Muscle of back (tissue), 11 donors: ENCODE results near the gene SNTG2. TPM values are rescaled to one million over a fixed set of nuclear protein-coding genes. Genes with fewer than 3 reads are reported as not detected.

Experiments
- DNase-seq, 3 donors: peaks; one replicate each; pipeline versions ENCODE4 v3.0.0 to v3.0.0-alpha.2; 2013
- polyA plus RNA-seq, 10 donors: library from polyadenylated mRNA; unstranded; fragments of 120-200 nt; gene quantifications; one replicate each; pipeline ENCODE4 v1.2.1, GENCODE V29; 2013; ENCODE audit not compliant: insufficient read length in 10 of 10

The SNTG2 gene
- polyA plus RNA-seq, 10 donors = 0.16 to 0.62 (median 0.45) TPM; not detected in 2

DNA sequence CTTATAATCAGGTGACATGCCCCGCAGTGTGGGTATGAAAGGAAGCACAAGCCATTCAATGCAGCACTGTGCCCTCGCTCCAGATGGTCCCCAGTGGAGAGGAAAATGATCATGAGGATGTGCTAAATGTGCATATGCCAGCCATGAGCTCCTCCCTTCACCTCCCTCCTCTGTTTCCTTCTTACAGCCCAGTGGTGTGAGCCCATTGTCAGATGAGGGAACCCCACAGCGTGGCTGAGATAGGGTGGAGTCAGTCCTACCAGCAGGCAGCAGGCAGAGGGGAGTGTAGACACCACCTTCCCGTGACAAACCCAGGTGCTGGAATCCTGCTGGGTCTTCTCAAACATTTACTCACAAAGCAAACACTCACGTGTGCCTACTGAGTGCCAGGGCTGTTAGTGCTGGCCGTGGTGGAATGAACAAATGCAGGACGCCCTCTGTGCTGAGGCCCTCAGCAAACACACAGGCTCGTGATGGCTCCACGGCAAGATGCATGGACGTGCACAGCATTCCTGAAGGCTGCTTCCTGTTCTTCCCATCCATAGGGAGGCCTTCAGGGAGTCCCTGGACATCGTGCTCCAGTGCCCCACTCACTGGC is 280.9 kb downstream of the SNTG2 start:
- no peak for DNase-seq

DNA sequence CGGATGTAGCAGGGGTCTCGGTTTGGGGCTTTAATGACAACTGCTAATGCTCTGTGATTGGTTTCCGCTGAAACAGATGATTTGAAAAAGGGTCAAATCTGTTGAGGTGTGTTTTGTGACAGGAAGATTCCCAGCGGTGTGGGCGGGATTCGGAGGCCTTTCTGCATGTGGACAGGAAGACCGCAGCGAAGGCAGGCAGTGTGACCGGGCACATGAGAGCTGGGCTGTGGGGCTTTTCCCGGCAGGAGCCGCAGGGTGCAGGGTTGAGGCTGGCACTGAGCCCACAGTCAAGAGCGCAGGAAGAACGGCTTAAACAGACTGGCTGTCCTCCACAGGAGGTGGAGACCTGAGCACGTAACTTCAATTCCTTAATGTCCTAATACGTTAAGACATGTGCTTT is 282.6 kb downstream of the SNTG2 start:
- no peak for DNase-seq

DNA sequence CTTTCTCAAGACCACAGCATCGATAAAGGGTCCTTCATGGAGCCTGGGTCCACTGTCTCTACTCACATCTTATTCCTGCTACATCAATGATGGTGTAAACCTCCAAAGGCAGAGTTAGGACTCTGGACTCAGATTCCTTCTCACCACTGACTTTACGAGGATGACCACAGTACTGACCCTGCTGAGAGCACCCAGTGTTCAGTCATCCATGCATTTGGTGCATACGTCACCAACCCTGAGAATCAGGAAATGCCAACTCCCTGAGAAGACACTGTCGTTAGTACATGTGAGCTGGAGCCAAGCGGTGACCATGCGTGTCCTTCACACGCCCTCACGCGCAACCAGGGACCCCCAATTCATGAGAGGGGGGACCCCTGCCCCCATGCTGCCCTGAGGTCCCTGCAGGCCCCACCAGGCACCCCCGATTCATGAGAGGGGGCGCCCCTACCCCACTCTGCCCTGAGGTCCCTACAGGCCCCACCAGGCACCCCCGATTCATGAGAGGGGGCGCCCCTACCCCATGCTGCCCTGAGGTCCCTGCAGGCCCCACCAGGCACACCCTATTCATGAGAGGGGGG is 284.2 kb downstream of the SNTG2 start:
- DNase-seq = no peak

DNA sequence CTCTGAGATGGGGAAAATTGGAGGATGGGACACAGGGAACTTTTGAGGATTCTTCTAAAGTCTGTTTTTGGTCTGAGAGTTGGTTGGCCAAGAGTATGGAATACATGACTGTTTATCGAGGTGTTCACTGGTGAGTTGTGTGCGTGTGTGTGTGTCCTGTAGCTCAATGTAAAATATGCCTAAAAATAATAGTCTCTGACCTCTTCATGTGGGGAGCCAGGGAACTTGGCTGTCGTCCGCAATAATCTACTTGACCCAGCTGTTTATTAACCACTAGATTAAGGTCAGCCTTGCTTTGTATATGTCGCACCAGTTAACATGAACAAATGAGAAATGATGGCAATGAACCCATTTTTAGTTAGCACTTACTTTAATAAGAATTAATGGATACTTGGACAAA is 285.2 kb downstream of the SNTG2 start:
- no peak for DNase-seq

DNA sequence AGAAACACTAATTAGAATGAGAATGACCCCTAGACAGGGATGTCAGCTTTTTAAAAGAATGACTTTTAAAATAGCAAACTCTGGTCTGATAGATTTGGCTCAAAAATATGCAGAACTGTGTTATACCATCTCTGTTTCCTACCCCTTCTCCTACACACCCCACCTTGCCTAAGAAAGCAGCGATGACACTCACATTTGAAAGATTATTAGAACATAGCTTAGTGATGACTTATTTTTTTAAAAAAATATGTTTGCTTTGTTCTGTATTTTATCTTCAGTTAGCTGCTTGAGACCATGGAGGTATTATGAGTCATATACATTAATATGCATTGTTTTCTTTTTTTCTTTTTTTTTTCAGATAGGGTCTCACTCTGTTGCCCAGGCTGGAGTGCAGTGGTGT is 286.0 kb downstream of the SNTG2 start:
- DNase-seq = no peak

DNA sequence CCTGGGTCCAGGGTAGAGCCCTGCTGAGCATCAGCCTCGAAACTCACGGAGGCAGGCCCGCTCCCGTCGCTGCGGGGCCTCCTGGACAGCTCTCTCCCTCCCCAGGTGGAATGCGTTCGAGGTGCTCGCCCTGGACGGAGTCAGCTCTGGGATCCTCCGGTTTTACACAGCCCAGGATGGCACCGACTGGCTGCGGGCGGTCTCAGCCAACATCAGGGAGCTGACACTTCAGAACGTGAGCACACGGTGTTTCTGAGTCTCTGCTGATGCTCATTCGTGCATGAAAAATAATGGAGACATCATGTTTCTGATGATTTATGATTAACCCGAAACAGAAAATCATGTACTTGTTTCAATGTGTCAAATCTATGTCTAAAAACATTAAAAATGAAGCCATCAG is 287.1 kb downstream of the SNTG2 start:
- DNase-seq = no peak

DNA sequence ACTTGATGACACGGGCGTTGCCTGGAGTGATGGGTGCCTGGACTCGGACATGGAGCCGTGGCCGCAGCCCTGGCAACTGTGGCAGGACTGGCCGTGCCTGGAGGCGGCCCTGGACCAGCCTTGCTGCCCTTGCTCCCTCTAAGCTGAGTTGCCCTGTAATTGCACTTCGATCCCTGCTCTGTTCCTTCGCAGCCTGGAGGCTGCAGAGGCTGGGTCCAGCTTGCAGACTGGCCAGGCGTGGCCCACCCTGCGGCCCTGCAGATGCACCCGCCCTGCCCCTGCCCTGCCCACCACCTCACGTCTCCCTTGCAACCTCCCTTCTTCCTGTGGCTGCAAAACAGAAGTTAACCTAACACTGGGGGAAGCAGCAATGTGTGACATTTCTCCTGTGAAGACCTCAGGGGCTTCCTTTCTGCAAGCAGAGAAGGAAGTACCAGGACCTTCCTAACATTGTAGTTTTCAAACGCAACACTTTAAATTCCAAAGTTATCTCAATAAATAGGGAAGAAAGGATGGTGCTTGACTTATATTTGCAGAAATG is 288.0 kb downstream of the SNTG2 start:
- DNase-seq = no peak

DNA sequence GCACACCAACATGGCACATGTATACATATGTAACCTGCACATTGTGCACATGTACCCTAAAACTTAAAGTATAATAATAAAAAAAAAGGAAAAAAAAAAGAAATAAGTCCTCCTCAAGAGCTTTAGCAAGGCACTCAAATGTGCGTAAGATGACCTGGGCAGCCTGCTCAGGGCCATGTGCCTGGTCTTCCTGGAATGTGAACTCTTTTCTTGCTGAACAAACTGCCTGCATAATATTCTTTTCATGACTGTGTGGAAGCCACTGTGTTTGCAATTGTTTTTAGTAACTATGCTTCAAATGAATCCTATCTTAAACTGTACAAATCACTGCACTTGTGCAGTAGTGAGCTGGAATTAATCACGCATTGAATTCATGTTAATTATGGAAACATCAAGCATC is 294.5 kb downstream of the SNTG2 start:
- no peak for DNase-seq

DNA sequence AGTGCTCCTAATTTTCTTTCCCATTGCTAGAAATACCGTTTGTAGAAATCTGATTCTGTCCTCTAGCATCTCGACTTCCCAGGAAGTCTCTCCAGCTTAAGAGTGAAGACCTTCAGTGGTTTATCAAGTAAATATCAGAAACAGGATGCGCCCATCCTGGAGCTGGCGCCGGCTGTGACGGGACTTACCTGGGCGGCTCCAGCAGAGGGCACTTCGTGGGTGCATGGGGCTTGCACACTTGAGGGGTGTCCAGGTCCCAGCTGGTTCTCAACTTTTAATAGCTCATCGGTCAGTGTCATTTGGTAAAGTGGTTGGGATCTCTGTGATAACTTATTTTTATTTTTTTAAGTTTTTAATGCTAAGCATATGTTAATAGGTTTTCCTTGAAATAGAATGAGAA is 295.6 kb downstream of the SNTG2 start:
- no peak for DNase-seq

DNA sequence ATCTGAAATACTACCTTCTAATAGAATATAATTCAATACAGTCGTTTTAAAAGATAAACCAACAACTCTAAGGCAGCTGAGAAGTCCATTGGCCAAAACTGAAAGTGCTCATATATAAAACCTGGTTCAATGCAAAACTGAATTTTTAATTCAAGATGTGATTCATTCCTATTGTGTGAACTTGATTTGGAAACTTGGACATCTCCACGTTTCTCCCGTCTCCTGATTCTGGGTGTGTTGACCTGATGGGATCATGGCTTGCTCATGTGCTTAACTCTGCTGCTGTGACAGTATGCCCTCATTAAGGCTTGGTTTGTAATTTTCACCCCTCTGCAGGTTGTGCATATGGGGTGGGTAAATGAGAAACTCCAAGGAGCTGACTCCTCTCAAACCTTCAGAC is 296.3 kb downstream of the SNTG2 start:
- no peak for DNase-seq

DNA sequence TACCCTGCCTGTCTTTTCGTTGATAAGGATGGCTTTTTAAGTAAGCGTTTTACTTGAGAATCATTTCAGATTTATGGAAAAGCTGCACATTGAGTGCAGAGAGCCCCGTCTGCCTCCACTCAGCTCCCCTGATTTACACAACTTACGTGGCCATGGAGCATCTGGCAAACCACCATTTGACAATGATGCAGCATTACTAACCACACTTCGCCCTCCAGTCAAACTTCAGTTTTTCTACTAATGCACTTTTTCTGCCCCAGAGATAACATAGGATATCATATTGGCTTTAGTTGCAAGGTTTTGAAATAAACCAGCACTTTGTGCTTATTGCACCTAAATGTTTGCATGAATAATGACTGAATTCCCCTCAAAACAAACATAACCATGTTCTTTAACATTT is 297.5 kb downstream of the SNTG2 start:
- DNase-seq = no peak

DNA sequence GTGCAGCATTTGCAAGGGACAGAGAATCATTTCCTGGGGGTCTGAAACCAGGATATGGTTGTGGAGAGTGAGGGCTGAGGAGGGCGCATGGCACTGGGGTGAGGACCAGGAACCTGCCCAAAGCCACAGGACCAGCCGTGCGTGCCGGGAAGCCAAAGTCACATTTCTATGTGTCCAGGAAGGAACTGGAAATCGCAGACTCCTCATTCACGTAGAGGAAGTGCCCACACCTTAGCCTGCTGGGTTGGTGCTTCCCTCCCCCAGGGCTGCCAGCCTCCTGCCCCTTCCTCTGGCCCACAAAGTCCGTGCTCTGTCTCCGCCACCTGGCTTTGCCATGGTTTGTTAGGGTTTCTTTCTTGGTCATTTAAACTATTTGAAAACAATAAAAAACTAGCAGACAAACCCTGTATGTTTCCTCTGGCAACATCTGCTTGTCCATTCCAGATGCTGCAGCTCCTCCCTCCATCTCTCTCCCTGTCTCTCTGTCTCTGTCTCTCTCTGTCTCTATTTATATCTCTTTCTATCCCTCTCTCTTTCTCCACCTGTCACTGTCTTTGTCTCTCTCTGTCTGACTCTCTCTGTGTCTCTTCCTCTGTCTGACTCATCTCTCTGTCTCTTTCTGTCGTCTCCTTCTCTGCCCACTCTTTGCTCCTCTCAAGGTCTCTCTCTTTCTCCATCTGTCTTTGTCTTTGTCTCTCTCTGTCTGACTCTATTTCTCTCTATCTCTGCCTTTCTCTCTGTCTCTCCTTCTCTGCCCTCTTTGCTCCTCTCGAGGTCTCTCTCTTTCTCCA is 299.4 kb downstream of the SNTG2 start:
- no peak for DNase-seq

DNA sequence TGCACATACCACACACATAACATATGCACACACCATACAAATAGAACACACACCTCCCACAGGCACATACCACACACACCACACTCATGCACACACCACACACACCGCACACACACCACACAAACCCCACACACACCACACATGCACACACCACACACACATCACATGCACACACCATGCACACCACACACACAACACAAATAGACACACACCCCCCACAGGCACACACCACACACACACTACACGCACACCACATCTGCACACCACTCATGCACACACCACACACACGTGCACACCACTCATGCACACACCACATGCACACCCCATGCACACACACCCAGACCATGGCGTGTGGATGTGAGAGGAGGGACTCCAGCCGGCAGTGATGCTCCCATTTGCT is 300.9 kb downstream of the SNTG2 start:
- no peak for DNase-seq

DNA sequence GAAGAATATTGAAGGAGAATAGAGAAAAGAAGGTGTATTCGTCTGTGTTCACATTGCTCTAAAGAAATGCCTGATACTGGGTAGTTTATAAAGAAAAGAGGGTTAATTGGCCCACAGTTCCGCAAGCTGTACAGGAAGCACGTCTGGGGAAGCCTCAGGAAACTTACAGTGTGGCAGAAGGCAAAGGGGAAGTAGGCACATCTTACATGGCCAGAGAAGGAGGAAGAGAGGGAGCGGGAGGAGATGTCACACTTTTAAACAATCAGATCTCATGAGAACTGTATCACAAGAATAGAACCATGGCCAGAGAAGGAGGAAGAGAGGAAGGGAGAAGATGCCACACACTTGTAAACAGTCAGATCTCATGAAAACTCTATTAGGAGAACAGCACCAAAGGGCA is 303.0 kb downstream of the SNTG2 start:
- no peak for DNase-seq

DNA sequence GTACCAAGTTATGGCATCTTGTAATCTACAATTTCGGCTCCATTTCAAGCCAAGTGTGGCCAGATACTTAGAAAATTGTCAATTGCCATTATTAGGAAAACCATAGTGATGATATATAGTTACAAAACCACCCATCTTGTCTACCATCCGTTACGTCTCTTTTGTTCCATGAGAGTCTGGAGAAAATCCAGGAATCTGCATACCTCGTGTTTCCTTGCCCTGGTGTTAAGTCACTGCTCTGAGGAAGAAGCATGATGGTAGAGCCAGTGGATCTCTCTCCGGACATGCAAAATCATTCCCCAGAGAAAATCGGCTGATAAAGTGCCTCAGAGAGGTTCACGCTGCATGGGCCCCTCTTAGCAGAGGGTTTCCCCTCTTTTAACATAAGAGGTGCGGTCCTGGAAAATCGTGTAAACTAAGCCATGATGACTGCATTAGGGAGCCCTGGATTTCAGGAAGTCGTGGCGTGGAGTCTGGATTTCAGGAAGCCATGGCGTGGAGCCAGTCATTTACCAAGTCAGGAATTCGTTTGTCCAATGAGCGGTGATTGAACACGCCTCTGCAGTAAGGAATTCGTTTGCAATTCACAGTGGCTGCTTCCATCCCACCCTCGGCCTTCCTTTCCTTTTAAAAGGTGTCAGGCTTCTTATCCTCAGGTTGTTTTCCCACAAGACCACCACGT is 304.2 kb downstream of the SNTG2 start:
- no peak for DNase-seq

DNA sequence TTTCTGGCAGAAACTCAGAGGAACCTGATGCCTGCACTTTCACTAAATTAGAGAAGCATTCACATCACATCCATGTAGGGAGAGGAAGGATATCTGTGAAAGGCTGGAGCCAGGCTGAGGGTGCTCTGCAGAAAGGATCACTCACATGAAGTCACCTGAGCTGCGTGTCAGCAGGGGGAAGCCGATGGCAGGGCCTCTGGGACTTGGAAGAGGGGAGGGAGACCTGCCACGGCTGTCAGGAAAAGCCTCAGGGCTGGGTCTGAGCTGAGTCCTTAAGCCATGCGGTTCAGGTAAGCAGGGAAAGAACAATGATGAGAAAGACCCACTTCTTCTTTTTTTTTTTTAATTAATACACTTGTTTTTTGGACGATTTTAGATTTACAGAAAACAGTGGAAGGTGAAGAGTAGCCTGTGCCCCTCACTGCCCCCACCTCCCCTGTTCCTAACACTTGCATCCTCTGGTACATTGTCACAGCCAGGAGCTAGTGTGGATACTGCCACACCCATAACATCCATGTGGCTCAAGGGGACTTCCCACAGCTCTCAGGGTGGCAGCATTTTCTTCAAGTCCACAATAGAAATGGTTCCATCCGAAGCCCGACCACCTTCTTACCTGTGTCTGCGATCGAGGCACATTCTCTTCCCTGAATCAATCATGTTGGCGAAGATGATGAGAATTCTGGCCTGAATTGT is 306.1 kb downstream of the SNTG2 start:
- no peak for DNase-seq

DNA sequence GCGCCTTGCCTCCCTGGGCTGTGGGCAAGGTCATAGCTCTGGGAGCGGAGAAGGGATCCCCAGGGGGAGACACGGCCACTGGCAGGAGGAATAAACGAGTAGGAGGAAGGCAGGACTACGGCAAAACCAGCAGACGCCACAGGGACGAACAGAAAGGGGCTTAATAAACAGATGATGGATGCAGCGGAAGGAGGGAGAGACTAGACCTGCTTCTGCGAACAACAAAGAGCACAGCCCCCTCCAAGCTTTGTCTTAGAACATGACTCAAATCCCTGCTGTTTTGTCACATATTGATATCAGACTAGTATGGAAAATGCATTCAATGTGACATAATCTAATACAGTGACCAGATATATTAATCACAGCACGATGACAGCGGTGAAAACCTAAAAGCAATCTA is 306.7 kb downstream of the SNTG2 start:
- DNase-seq = no peak

DNA sequence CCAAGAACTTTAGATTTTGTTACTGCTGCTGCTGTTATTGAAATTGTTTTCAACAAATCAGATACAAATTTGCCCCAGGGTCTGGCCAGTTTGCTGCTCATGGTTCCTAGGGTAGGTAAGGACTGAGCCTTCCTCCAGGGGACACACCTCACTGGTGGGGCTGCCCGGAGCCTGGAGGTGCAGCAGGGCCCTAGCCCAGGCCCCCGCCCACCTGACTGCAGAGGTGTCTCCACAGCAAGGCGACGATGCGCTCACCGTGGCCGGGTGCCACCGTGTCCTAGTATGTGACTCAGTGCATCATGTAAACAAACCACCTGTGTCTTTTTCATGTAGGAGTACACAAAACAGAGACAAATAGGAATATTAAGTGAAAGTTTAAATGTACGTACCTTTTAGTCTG is 309.1 kb downstream of the SNTG2 start:
- no peak for DNase-seq

DNA sequence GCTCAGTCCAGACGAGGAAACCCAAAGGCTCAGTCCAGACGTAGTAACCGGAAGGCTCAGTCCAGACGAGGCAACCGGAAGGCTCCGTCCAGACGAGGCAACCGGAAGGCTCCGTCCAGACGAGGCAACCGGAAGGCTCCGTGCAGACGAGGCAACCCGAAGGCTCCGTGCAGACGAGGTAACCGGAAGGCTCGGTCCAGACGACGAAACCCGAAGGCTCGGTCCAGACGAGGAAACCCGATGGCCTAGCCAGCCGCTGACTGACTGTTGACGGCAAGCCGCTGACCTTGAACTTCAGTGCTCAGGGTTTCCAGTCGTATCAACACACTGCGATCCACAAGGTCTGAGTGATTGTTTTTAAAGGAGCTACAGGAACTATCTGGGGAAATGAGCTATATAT is 312.0 kb downstream of the SNTG2 start:
- DNase-seq = no peak

DNA sequence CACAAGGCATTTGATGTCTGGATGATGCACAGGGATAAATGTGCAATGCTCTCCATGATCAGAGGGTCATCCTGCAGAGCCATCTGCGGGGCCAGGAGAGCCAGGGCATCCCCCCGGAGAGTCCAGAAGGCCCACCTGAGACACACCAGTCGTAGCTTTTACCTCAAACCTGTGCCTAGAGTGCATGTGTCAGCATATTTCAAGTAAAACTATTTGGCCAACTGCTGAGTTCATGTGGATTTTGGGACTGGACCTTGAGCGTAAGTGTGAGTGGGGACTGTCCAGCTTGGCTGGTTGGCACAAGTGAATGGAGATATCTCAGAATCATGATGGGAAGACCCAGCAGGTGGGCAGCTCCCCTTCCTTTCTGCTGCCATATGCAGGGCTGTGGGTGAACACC is 314.8 kb downstream of the SNTG2 start:
- DNase-seq = no peak

DNA sequence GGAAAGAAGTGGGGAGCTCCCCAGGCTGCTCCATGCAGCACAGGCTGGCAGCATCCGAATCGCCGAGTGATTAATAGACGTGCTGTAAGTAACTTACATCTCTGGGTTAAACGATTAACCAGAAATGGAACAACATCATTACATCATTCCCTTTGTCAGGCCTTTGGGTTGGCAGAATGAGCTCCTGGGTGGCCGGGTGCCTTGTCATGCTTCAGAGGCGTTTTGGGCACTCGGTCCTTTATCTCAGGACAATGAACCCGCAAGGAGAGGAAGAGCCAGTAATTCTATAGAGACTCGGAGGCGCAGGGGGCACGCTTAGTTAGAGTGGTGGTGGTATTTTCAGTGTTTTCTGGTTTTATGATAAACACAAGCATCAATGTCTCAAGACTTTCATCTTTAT is 315.7 kb downstream of the SNTG2 start:
- no peak for DNase-seq

DNA sequence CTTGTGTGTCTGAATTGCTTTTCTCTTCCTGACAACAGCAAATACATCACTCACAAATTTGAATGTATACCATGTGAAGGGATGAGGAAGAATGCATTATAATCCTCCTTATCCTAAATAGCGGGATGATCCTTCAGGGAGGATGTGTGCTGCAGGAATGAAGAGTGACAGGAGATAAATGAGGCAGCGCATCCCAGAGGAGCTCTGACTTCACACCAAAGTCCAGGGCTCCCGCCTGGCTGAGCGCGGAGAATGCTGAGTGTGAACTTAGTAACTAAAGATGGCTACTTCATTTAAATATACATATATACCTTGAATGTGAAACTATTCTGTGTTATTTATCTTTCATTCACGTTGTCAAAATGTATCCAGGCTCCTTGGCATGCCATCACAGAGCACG is 317.4 kb downstream of the SNTG2 start:
- no peak for DNase-seq
